Measurements from ENCODE around the gene DNAJC13.

Gene DNAJC13

GRCh38 chr3:132469326-132469725, 52.0 kb downstream of the DNAJC13 start:
- DNase-seq = no peak

- DNase-seq = no peak
Observed at GRCh38 chr3:132486099-132486498, 68.8 kb downstream of the DNAJC13 start.

GRCh38 chr3:132488151-132488550, 70.8 kb downstream of the DNAJC13 start:
- DNase-seq = no peak

- no peak for DNase-seq
Observed at GRCh38 chr3:132499071-132499470, 81.8 kb downstream of the DNAJC13 start.

- no peak for DNase-seq
Observed at GRCh38 chr3:132503559-132503958, 86.3 kb downstream of the DNAJC13 start.

GRCh38 chr3:132504375-132504933, 87.2 kb downstream of the DNAJC13 start:
- DNase-seq = no peak

GRCh38 chr3:132507657-132508056, 90.4 kb downstream of the DNAJC13 start:
- no peak for DNase-seq

- no peak for DNase-seq
Observed at GRCh38 chr3:132509096-132509495, 91.8 kb downstream of the DNAJC13 start.

GRCh38 chr3:132509506-132509905, 92.2 kb downstream of the DNAJC13 start:
- no peak for DNase-seq

- DNase-seq = no peak
Observed at GRCh38 chr3:132513057-132513456, 95.8 kb downstream of the DNAJC13 start.

GRCh38 chr3:132517311-132517710, 100.0 kb downstream of the DNAJC13 start:
- no peak for DNase-seq

GRCh38 chr3:132519914-132520313, 102.6 kb downstream of the DNAJC13 start:
- DNase-seq = no peak

- no peak for DNase-seq
Observed at GRCh38 chr3:132521901-132522300, 104.6 kb downstream of the DNAJC13 start.

GRCh38 chr3:132522353-132522752, 105.1 kb downstream of the DNAJC13 start:
- no peak for DNase-seq

- DNase-seq = no peak
Observed at GRCh38 chr3:132530624-132531023, 113.3 kb downstream of the DNAJC13 start.

GRCh38 chr3:132535575-132536441, 118.5 kb downstream of the DNAJC13 start:
- DNase-seq = peak; percentile 41

GRCh38 chr3:132536442-132537153, 119.3 kb downstream of the DNAJC13 start:
- DNase-seq = no peak

GRCh38 chr3:132537297-132537696, 120.0 kb downstream of the DNAJC13 start:
- no peak for DNase-seq

GRCh38 chr3:132538072-132538471, 120.8 kb downstream of the DNAJC13 start:
- DNase-seq = no peak

- no peak for DNase-seq
Observed at GRCh38 chr3:132539681-132540080, 122.4 kb downstream of the DNAJC13 start.

GRCh38 chr3:132542577-132542976, 125.3 kb downstream of the DNAJC13 start:
- DNase-seq = no peak

- DNase-seq = no peak
Observed at GRCh38 chr3:132543011-132543739, 125.9 kb downstream of the DNAJC13 start.

GRCh38 chr3:132544130-132544529, 126.8 kb downstream of the DNAJC13 start:
- no peak for DNase-seq

Measured in stimulated activated CD4-positive, alpha-beta T cell treated with anti-CD3 and anti-CD28 coated beads, Interleukin-4, amount 100 ng/mL, for 1 hour (primary cell).